Stimulated activated CD4-positive, alpha-beta T cell treated with anti-CD3 and anti-CD28 coated beads, Interleukin-12 subunit alpha, Interleukin-12 subunit beta, amount 100 ng/mL, for 48 hours (primary cell): ENCODE measurements around the gene PTPRJ.
A peak's percentile ranks its signal among the peaks of the same experiment; 100 is the strongest.

Experiments
- DNase-seq, 3 donors: peaks; one replicate each; pipeline ENCODE4 v3.0.0-alpha.2; 2020; ENCODE audit warnings: low read depth in 2 of 3, low spot score in 1 of 3

The PTPRJ gene

DNA sequence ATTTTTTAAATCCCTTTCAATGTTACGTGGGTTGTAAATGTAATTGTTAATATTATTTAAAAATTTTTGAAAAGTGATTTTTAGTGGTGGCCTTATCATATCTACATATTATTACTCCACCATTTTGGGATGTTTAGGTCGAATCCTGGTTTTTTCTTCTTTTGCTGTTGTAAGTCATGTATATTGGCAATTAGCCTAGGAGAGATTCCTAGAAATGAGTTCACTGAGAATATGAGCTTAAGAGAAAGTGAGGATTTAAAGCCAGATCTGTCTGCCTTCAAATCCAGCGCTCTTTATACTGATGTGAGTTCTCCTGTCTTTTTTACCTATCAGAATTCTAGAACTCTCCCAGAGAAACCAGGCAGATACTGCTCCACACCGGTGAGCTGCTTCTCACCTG is 56.1 kb downstream of the PTPRJ start:
- no peak for DNase-seq

DNA sequence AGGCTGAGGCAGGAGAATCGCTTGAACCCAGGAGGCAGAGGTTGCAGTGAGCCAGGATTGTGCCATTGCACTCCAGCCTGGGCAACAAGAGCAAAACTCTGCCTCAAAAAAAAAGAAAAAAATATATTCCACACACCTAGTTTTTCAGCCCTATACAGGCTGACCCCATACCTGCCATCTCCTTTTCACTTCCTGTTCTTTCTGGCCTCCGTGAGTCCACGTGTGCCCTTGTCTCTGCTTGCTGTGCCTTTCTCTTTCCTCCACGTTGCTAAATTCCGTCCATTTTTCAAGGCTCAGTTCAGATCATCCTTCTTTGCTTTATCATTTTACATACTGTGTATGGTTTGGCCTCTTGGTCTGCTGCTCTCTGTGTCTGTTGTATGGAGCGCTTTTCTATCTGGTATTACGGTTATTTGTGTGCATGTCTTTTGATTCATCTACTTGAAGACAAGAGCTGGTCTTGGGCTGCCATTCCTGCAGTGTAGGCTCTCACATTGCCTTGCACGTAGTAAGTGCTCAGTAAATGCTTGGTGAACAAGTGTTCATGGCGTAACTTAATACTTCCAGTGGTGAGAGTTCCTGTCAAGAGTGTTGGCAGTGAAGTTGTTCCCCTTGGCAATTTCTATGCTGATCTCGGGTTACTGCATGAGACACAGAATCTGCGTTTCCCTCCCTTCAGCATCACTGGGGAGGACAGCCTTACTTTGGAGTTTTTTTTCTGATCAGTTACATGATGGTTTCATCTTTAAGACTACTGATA is 57.5 kb downstream of the PTPRJ start:
- DNase-seq = no peak

GRCh38 chr11:48040830-48041444 is 60.6 kb downstream of the PTPRJ start:
- no peak for DNase-seq

GRCh38 chr11:48041877-48042695 is 61.7 kb downstream of the PTPRJ start:
- DNase-seq = no peak

DNA sequence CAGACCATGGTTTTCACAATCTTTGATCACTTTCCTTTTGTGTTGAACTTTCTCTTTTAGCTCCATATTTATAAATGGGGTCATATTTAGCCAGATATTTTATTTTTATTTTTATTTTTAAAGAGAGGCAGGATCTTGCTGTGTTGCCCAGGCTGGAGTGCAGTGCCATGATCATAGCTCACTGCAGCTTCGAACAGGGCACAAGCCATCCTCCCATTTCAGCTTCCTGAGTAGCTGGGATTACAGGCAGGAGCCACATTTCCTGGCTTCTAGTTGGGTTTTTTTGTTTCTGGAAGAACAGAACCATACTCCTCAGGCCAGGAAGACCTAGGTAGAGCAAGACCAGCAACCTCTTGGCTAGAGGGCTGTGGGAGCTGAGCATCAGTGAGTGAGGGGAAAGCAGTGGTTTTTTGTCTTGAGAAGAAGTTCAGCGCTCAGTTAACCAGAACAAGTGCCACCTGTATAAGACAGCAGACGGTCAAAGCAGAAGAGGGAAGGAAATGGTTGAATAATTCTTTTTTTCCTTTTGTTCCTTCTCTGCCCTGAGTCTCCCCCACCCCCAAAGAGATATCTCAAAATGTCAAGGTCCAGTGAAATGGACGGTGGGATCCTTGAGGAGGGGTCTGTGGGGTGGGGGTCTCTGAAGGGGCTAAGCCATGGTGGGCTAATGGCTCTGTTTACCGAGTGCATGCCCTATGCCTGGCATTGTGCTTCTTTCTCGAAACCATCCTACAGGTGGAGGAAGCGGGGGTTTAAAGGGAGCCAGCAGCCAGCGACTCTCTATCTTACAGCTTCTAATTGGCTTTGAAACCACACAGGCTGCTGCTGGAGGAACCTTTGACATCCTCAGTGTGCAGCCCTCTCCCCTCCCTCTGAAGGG is 63.0 kb downstream of the PTPRJ start:
- no peak for DNase-seq

GRCh38 chr11:48043991-48044512 is 63.7 kb downstream of the PTPRJ start:
- DNase-seq = no peak

GRCh38 chr11:48044577-48044976 is 64.2 kb downstream of the PTPRJ start:
- DNase-seq = no peak

- DNase-seq = no peak
Observed at GRCh38 chr11:48045536-48045935, 65.2 kb downstream of the PTPRJ start.

DNA sequence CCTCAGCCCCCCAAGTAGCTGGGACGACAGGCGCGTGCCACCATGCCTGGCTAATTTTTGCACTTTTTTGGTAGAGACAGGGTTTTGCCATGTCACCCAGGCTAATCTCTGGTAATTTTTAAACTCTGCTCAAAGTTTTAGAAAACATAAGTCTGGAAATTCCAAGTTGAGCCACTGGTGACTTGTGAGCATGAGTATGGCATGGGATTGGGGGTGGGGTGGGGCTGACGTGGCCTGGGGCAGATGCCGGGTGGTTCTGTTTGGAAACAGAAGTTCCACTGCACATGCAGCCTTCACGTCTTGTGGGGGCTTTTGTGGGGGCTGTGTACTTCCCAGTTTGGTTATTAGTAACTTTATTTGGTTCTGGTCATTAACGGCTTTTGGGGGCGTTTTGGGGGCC is 67.3 kb downstream of the PTPRJ start:
- DNase-seq = no peak

DNA sequence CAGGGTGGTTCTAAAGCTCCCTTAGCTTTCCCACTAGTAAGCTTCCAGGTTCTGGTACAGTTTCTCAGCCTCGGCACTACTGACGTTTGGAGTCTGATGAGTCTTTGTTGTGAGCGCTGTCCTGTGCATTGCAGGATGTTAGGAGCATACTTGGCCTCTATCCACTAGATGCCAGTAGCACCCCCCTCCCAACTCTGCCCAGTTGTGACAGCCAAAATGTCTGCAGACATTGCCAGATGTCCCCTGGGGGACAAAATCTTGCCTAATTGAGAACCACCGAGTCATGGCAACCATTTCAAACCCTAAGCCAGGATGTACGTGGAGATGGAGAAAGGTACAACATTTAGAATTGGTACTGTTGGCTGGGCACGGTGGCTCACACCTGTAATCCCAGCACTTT is 68.7 kb downstream of the PTPRJ start:
- no peak for DNase-seq

DNA sequence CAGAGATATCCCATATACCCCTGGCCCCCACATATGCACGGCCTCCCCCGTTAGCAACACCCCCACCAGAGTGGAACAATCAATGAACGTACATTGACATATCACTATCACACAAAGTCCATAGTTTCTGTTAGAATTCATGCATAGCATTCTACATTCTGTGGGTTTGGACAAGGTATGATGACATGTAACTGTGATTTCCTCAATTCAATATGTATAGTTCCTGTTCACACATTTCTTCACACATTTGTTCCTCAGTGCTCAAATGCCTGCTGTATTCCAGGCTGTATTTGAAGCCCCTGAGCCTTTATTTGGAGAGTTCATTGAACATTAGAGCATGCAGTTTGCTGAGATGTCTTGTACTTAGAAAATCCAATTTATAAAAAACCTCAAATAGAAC is 69.9 kb downstream of the PTPRJ start:
- no peak for DNase-seq

- no peak for DNase-seq
Observed at GRCh38 chr11:48051217-48051830, 71.0 kb downstream of the PTPRJ start.

- DNase-seq = no peak
Observed at GRCh38 chr11:48052183-48053044, 72.1 kb downstream of the PTPRJ start.

- no peak for DNase-seq
Observed at GRCh38 chr11:48054994-48055291, 74.6 kb downstream of the PTPRJ start.

- peak; percentile 31 to 49 (median 48) for DNase-seq
Observed at GRCh38 chr11:48055292-48056132, 75.2 kb downstream of the PTPRJ start.

GRCh38 chr11:48056325-48057183 is 76.2 kb downstream of the PTPRJ start:
- DNase-seq = no peak

GRCh38 chr11:48058064-48058463 is 77.7 kb downstream of the PTPRJ start:
- DNase-seq = no peak

DNA sequence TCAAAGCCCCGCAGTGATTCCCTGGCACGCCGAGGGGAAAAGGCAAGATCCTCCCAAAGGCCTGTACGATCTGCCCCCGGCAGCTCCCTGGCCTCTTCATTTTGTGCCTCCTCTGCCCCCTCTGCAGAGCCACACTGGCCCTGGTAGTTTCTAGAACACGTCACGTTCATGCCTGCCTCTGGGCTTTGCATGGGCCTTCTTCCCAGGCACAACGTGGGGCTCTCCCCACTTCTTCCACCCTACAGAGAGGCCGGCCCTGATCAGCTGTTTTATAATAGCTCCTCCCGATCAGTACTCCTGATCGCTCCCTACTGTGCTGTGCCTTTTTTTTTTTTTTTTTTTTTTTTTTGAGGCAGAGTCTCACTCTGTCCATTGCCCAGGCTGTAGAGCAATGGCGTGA is 78.4 kb downstream of the PTPRJ start:
- no peak for DNase-seq
